ENCODE data around the gene PITX2.

DNA sequence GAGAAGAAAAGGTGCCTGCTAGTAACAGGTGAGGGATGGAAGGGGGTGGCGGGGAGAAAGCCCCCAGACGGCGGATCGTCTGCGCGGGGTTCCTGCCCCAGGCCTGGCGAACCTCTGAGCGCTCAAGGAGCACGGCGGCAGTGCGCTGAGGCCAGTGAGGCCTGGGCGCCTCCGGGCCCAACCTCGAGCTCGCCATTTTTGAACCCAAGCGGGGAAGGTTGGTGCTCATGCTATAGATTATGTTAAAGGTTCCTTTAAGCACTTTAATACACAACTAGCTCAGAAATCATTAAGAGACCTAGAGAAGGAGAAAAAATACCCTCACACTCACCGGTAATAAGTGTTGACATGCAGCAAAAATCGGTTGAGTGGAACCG lies 7.9 kb downstream of the PITX2 start:
- TF ChIP-seq SIN3A (conservative IDR thresholded peaks at IDR 0.05 in 1 of 2, IDR thresholded peaks at IDR 0.05 in 1 of 2; ENCODE audit: low read depth in 1 of 2, low read length in 2 of 2) (0 out of 4 replicates have a peak, but pooled peaks of 1 of the 2 experiments have one; percentile 5), JUND (IDR thresholded peaks at IDR 0.05; ENCODE audit: low read length) (no peak), CHD2 (IDR thresholded peaks at IDR 0.05; ENCODE audit: low read length) (no peak), POLR2A (IDR thresholded peaks at IDR 0.05; ENCODE audit: control extremely low read depth in 1 of 2, low read depth in 2 of 2, low read length in 2 of 2) (no peak), EZH2 (IDR thresholded peaks at IDR 0.05; ENCODE audit: low read depth, low read length, severe bottlenecking) (peak; percentile 67), TAF1 (IDR thresholded peaks at IDR 0.05; ENCODE audit: low read depth, low read length) (no peak)
- TF ChIP-seq, protein P1, sequence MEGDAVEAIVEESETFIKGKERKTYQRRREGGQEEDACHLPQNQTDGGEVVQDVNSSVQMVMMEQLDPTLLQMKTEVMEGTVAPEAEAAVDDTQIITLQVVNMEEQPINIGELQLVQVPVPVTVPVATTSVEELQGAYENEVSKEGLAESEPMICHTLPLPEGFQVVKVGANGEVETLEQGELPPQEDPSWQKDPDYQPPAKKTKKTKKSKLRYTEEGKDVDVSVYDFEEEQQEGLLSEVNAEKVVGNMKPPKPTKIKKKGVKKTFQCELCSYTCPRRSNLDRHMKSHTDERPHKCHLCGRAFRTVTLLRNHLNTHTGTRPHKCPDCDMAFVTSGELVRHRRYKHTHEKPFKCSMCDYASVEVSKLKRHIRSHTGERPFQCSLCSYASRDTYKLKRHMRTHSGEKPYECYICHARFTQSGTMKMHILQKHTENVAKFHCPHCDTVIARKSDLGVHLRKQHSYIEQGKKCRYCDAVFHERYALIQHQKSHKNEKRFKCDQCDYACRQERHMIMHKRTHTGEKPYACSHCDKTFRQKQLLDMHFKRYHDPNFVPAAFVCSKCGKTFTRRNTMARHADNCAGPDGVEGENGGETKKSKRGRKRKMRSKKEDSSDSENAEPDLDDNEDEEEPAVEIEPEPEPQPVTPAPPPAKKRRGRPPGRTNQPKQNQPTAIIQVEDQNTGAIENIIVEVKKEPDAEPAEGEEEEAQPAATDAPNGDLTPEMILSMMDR (IDR thresholded peaks at IDR 0.05; ENCODE audit: control extremely low read depth in 1 of 3, insufficient read depth in 1 of 3, low read depth in 1 of 3, low read length in 3 of 3): no peak
- TF ChIP-seq, protein P2, sequence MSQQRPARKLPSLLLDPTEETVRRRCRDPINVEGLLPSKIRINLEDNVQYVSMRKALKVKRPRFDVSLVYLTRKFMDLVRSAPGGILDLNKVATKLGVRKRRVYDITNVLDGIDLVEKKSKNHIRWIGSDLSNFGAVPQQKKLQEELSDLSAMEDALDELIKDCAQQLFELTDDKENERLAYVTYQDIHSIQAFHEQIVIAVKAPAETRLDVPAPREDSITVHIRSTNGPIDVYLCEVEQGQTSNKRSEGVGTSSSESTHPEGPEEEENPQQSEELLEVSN (IDR thresholded peaks at IDR 0.05): no peak
- TF ChIP-seq, protein P3, sequence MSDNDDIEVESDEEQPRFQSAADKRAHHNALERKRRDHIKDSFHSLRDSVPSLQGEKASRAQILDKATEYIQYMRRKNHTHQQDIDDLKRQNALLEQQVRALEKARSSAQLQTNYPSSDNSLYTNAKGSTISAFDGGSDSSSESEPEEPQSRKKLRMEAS (IDR thresholded peaks at IDR 0.05): no peak
